ENCODE results near the gene SNX24. TPM values are rescaled to one million over a fixed set of nuclear protein-coding genes. Genes with fewer than 3 reads are reported as not detected.

Gene SNX24
- total RNA-seq, 1 donor: 26.5 TPM

DNA sequence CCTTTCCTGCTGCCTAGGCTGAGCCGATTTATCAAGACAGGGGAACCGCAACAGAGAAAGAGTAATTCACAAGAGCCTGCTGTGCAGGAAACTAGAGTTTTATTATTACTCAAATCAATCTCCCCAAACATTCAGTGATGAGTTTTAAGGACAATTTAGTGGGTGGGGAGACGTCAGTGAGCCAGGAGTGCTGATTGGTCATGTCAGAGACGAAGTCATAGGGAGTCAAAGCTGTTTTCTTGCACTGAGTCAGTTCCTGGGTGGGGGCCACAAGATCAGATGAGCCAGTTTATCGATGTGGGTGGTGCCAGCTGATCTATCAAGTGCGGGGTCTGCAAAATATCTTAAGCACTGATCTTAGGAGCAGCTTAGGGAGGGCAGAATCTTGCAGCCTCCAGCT, 19.0 kb downstream of the SNX24 start:
- no peak for DNase-seq (ENCODE audit: low read depth)
- no peak overlapping the region for H3K4me3 ChIP-seq (ENCODE audit: low read depth, low read length)
- TF ChIP-seq, protein P1, sequence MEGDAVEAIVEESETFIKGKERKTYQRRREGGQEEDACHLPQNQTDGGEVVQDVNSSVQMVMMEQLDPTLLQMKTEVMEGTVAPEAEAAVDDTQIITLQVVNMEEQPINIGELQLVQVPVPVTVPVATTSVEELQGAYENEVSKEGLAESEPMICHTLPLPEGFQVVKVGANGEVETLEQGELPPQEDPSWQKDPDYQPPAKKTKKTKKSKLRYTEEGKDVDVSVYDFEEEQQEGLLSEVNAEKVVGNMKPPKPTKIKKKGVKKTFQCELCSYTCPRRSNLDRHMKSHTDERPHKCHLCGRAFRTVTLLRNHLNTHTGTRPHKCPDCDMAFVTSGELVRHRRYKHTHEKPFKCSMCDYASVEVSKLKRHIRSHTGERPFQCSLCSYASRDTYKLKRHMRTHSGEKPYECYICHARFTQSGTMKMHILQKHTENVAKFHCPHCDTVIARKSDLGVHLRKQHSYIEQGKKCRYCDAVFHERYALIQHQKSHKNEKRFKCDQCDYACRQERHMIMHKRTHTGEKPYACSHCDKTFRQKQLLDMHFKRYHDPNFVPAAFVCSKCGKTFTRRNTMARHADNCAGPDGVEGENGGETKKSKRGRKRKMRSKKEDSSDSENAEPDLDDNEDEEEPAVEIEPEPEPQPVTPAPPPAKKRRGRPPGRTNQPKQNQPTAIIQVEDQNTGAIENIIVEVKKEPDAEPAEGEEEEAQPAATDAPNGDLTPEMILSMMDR (IDR thresholded peaks at IDR 0.05; ENCODE audit: insufficient read depth, low read length): no peak

DNA sequence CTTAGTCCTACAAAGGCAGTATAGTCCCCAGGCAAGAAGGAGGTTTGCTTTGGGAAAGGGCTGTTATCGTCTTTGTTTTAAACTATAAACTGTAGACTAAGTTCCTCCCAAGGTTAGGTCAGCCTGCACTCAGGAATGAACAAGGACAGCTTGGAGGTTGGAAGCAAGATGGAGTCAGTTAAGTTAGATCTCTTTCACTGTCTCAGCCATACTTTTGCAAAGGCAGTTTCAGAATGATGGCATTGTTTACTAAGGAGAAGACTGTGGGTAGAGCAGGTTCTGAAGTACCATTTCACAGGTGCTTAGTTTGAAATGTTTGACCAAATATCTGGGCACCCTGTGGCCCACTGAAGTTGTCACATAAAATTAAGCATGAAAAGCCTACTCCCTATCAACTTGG, 19.4 kb downstream of the SNX24 start:
- DNase-seq (ENCODE audit: low read depth): no peak
- TF ChIP-seq, protein P1 (IDR thresholded peaks at IDR 0.05; ENCODE audit: insufficient read depth, low read length): no peak
- no peak overlapping the region for H3K4me3 ChIP-seq (ENCODE audit: low read depth, low read length)

DNA sequence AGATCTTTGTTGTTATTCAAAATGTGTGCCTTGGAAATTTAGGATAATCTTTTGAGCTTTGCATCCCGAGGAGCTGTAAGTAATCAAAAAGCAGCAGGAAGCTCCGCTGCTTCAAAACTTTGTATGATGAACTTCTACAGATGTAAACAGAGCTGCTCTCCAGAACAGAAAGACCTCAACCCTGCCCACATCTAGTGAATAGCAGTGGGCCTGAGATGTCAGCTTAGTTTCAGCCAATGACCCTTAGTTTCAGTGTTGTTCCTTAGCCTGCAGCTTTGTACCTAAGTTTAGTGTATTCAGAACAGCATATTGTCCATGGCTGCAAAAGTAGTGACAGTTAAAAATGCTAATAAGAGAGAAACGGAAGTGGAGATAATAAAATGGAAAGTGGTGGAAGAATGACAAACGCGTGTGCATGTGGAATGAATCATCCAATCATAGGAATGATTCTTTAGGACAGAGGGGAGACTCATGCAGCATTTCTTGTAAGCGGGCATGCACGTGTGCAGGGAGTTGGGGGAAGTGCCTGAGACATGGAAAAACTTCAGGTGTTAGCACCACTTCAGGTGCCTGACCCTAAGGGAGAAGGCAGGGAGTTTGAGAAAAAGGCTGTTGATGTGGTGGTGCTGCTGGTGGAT, 24.9 kb downstream of the SNX24 start:
- TF ChIP-seq, protein P1 (IDR thresholded peaks at IDR 0.05; ENCODE audit: insufficient read depth, low read length): no peak
- DNase-seq (ENCODE audit: low read depth): peak; percentile 17
- no peak overlapping the region for H3K4me3 ChIP-seq (ENCODE audit: low read depth, low read length)

DNA sequence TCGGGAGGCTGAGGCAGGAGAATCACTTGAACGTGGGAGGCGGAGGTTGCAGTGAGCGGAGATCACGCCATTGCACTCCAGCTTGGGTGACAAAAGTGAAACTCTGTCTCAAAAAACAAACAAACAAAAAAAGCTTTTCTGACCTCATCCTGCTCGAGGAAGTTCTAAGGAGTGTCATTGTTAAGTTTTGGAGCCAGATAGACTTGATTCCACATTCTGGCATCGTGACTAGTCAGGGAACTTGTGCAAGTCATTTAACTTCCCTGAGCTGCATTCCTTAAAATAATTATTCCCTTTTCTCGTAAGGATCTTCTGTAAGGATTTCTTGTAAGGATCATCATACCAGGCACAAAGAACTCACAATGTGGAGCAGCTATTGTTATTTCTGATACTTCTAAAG, 26.2 kb downstream of the SNX24 start:
- TF ChIP-seq, protein P1 (IDR thresholded peaks at IDR 0.05; ENCODE audit: insufficient read depth, low read length): no peak
- DNase-seq (ENCODE audit: low read depth): peak; percentile 34

DNA sequence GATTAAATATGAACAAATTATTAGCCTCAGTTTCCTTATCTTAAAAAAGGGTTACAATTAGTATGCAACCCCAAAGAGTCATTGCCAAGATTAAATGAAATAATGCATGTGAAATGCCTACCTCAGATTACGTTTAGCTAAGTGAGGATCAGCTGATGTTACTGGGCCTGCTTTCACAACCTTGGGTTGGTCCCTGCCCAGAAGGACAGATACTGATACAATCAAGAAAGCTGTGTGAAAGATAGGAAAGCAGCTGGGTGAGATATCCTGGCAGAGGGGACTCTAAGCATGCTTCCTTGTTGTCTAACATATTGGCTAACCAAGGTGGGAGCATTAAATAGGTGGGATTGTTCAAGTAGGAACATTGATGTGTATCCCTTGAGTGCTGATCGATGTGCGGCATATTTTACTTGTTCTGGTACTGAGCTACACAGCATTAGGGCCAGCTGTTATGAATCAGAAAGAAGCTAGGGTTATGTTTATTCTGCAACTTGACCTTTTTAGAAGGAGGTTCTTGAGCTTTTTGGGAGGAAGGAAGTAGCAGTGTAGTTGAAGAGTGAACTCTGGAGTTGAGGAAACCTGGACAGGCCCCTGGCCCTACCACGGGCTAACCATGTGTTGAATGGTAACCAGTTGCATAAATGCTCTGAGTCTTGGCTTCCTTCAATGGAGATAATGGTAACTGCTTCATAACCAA, 28.9 kb downstream of the SNX24 start:
- peak; percentile 11 for DNase-seq (ENCODE audit: low read depth)
- H3K4me3 ChIP-seq (ENCODE audit: low read depth, low read length): no peak overlapping the region
- TF ChIP-seq, protein P1 (IDR thresholded peaks at IDR 0.05; ENCODE audit: insufficient read depth, low read length): no peak

More for the DNA sequence above, 26.2 kb downstream of the SNX24 start:
- no peak overlapping the region for H3K4me3 ChIP-seq (ENCODE audit: low read depth, low read length)

DNA sequence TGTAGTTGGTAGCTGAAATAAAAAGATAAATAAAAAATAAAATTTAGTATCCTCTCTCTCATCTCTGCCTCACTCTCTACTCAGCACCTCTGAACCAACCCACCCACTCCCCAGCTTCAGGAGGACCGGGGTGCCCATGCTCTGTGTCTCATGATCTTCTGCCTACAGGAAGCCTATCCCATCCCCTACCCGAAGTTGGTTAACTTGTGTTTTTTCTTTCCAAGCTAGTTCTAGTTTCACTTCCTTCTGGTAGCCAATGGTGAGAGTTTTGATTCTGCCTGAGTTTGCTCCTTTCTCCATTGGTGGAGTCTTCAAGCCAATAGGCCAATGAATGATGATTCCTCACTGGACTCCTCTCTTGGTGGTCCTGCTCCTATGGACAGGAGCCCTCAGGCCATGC, 32.1 kb downstream of the SNX24 start:
- H3K4me3 ChIP-seq (ENCODE audit: low read depth, low read length): no peak overlapping the region

More for the DNA sequence above, 32.1 kb downstream of the SNX24 start:
- DNase-seq (ENCODE audit: low read depth): no peak
- TF ChIP-seq, protein P1 (IDR thresholded peaks at IDR 0.05; ENCODE audit: insufficient read depth, low read length): no peak
